Glutamatergic neuron (in vitro differentiated cells): ENCODE data around the gene ASB16. TPM values are rescaled to one million over a fixed set of nuclear protein-coding genes. Genes with fewer than 3 reads are reported as not detected.
"Not testable (repeated sequence)": the region's sequence is repeated elsewhere in the genome, so short reads cannot be mapped to it uniquely, and the experiment has no call there.

Source experiments
- DNase-seq: peaks from one replicate; pipeline ENCODE4 v3.0.0; 2022
- H3K27ac Mint-ChIP-seq: one replicate; pipeline ENCODE4 v1.8.0; 2020; ENCODE audit warnings: mild to moderate bottlenecking, mixed read lengths, inconsistent platforms; ENCODE audit not compliant: unreplicated experiment
- H3K27me3 Mint-ChIP-seq: one replicate; pipeline ENCODE4 v1.8.0; 2020; ENCODE audit warnings: mild to moderate bottlenecking, moderate library complexity, mixed read lengths, inconsistent platforms; ENCODE audit not compliant: unreplicated experiment
- H3K36me3 Mint-ChIP-seq: one replicate; pipeline ENCODE4 v1.8.0; 2020; ENCODE audit warnings: mild to moderate bottlenecking, mixed read lengths, inconsistent platforms; ENCODE audit not compliant: unreplicated experiment
- H3K4me1 Mint-ChIP-seq: one replicate; pipeline ENCODE4 v1.8.0; 2020; ENCODE audit warnings: mild to moderate bottlenecking, low read depth, mixed read lengths, inconsistent platforms; ENCODE audit not compliant: unreplicated experiment
- H3K4me3 Mint-ChIP-seq: one replicate; pipeline ENCODE4 v1.8.0; 2020; ENCODE audit warnings: mild to moderate bottlenecking, mixed read lengths, inconsistent platforms; ENCODE audit not compliant: unreplicated experiment
- H3K9me3 Mint-ChIP-seq: one replicate; pipeline ENCODE4 v1.8.0; 2020; ENCODE audit warnings: mild to moderate bottlenecking, moderate library complexity, mixed read lengths, inconsistent platforms; ENCODE audit not compliant: unreplicated experiment
- CTCF ChIP-seq: fragments of 200-600 bp; sonication (generic); IDR thresholded peaks from one replicate; pipeline ENCODE4 v1.5.0; 2021; ENCODE audit not compliant: partially characterized antibody, unreplicated experiment
- total RNA-seq: library from RNA; stranded (reverse); fragmentation: NEBNext Ultra II Directional; extraction: Animal tissue kit (Norgen Biotek cat#: 25700); gene quantifications from one replicate; pipeline ENCODE4 v1.2.1, GENCODE V29; 2021; ENCODE audit not compliant: unreplicated experiment

ASB16 gene
- total RNA-seq, 1 donor from 2014 or later: not detected

- H3K4me3 Mint-ChIP-seq: no peak overlapping the region
- no peaks in the 10 kb centered on the region for H3K4me1 Mint-ChIP-seq
- peaks cover 2% of the 10 kb centered on the region for H3K27me3 Mint-ChIP-seq
- no peak for DNase-seq
- H3K36me3 Mint-ChIP-seq: no peaks in the 10 kb centered on the region
- TF ChIP-seq CTCF: no peak
- H3K27ac Mint-ChIP-seq: no peak overlapping the region
- no peaks in the 10 kb centered on the region for H3K9me3 Mint-ChIP-seq
Observed at GRCh38 chr17:44132275-44132821, 38.2 kb upstream of the ASB16 start.

- Mint-ChIP-seq H3K36me3 (no peaks in the 10 kb centered on the region), H3K4me1 (no peaks in the 10 kb centered on the region), H3K9me3 (no peaks in the 10 kb centered on the region), H3K4me3 (no peak overlapping the region), H3K27me3 (peaks cover 2% of the 10 kb centered on the region), H3K27ac (no peak overlapping the region)
- DNase-seq: no peak
- TF ChIP-seq CTCF: no peak
Observed at GRCh38 chr17:44133918-44134476, 36.5 kb upstream of the ASB16 start.

GRCh38 chr17:44134752-44135568 lies 35.5 kb upstream of the ASB16 start:
- Mint-ChIP-seq H3K9me3 (no peaks in the 10 kb centered on the region), H3K4me3 (no peak overlapping the region), H3K4me1 (no peaks in the 10 kb centered on the region), H3K36me3 (no peaks in the 10 kb centered on the region), H3K27ac (no peak overlapping the region), H3K27me3 (peaks cover 2% of the 10 kb centered on the region)
- no peak for DNase-seq
- TF ChIP-seq CTCF: no peak

GRCh38 chr17:44137891-44138709 lies 32.4 kb upstream of the ASB16 start:
- H3K9me3 Mint-ChIP-seq: no peaks in the 10 kb centered on the region
- H3K4me1 Mint-ChIP-seq: no peaks in the 10 kb centered on the region
- peak; percentile 36 for DNase-seq
- H3K36me3 Mint-ChIP-seq: no peaks in the 10 kb centered on the region
- H3K27ac Mint-ChIP-seq: no peak overlapping the region
- peak overlapping the region; percentile 12 for H3K4me3 Mint-ChIP-seq
- TF ChIP-seq CTCF: no peak
- H3K27me3 Mint-ChIP-seq: peaks cover 2% of the 10 kb centered on the region

- not testable (repeated sequence) for H3K27ac Mint-ChIP-seq, DNase-seq, H3K9me3 Mint-ChIP-seq, H3K27me3 Mint-ChIP-seq, H3K36me3 Mint-ChIP-seq, H3K4me1 Mint-ChIP-seq, H3K4me3 Mint-ChIP-seq
Observed at GRCh38 chr17:44143921-44144320, 26.6 kb upstream of the ASB16 start.
